Stimulated activated CD4-positive, alpha-beta T cell treated with anti-CD3 and anti-CD28 coated beads, TNF-alpha, amount 100 ng/mL, for 24 hours (primary cell): ENCODE results near the gene FAM193B.

Source experiments
- DNase-seq, 3 experiments: peaks; one replicate each; pipeline ENCODE4 v3.0.0-alpha.2; 2020; ENCODE audit warnings: low read depth in 3 of 3

The FAM193B gene

GRCh38 chr5:177554474-177555111, at the start of gene FAM193B:
TSS of gene FAM193B (minus strand) at chr5:177554563. CDS start at chr5:177554458, 105 bp downstream.
- peak; percentile 89 to 96 (median 91) for DNase-seq

GRCh38 chr5:177604116-177604521, 49.8 kb upstream of the FAM193B start:
- no peak for DNase-seq

GRCh38 chr5:177603631-177604030, 49.3 kb upstream of the FAM193B start:
- DNase-seq: no peak

GRCh38 chr5:177602458-177602830, 48.1 kb upstream of the FAM193B start:
- DNase-seq: no peak

GRCh38 chr5:177601577-177602457, 47.5 kb upstream of the FAM193B start:
- no peak for DNase-seq

GRCh38 chr5:177601126-177601525, 46.8 kb upstream of the FAM193B start:
- DNase-seq: no peak

GRCh38 chr5:177600508-177601018, 46.2 kb upstream of the FAM193B start:
- no peak for DNase-seq

- peak; percentile 76 to 87 (median 78) for DNase-seq
Measured at GRCh38 chr5:177599731-177600507, 45.6 kb upstream of the FAM193B start, which contains the start of gene B4GALT7. TSS of gene B4GALT7 (plus strand) at chr5:177600132. CDS start at chr5:177600211, 79 bp downstream.

GRCh38 chr5:177598477-177598876, 44.1 kb upstream of the FAM193B start:
- DNase-seq: no peak

GRCh38 chr5:177596775-177597238, 42.4 kb upstream of the FAM193B start:
- no peak for DNase-seq

GRCh38 chr5:177595991-177596774, 41.8 kb upstream of the FAM193B start:
- no peak for DNase-seq

GRCh38 chr5:177595026-177595585, 40.7 kb upstream of the FAM193B start:
- no peak for DNase-seq

GRCh38 chr5:177594071-177594470, 39.7 kb upstream of the FAM193B start:
- DNase-seq: no peak

- DNase-seq: no peak
Measured at GRCh38 chr5:177593511-177593910, 39.1 kb upstream of the FAM193B start.

GRCh38 chr5:177592905-177593304, 38.5 kb upstream of the FAM193B start:
- DNase-seq: no peak

- DNase-seq: peak; percentile 71 to 86 (median 78)
Measured at GRCh38 chr5:177592010-177592834, 37.9 kb upstream of the FAM193B start, which contains the start of gene TMED9. TSS of gene TMED9 (plus strand) at chr5:177592203. CDS start at chr5:177592215, 12 bp downstream.

GRCh38 chr5:177591690-177592009, 37.3 kb upstream of the FAM193B start:
- no peak for DNase-seq

GRCh38 chr5:177590406-177590805, 36.0 kb upstream of the FAM193B start:
- no peak for DNase-seq

GRCh38 chr5:177588413-177588909, 34.1 kb upstream of the FAM193B start:
- DNase-seq: no peak

GRCh38 chr5:177578316-177578715, 24.0 kb upstream of the FAM193B start:
- DNase-seq: no peak
